ACC112 (cell line): Measurements from ENCODE around the gene ADAMTS12.
"Not testable (repeated sequence)": the region's sequence is repeated elsewhere in the genome, so short reads cannot be mapped to it uniquely, and the experiment has no call there.

Experiments used
- H2AFZ ChIP-seq: fragments of 200-600 bp; sonication (generic); one replicate; pipeline ENCODE4 v1.6.0; 2017; ENCODE audit warnings: antibody characterized with exemption, low read length; ENCODE audit not compliant: unreplicated experiment
- H3K27ac ChIP-seq: fragments of 200-600 bp; sonication (generic); 2 replicates; pipeline ENCODE4 v1.5.1; 2014; ENCODE audit warnings: low read depth, mild to moderate bottlenecking, antibody characterized with exemption, low read length, moderate library complexity
- H3K27me3 ChIP-seq: fragments of 200-600 bp; sonication (generic); 2 replicates; pipeline ENCODE4 v1.6.1; 2014; ENCODE audit warnings: mild to moderate bottlenecking, antibody characterized with exemption, low read length, moderate library complexity, mixed read lengths; ENCODE audit not compliant: insufficient read depth
- H3K36me3 ChIP-seq: fragments of 200-600 bp; sonication (generic); 2 replicates; pipeline ENCODE4 v1.6.1; 2016; ENCODE audit warnings: mild to moderate bottlenecking, antibody characterized with exemption, low read length, moderate library complexity, mixed read lengths; ENCODE audit not compliant: insufficient read depth
- H3K4me1 ChIP-seq: fragments of 200-600 bp; sonication (generic); one replicate; pipeline ENCODE4 v1.6.1; 2016; ENCODE audit warnings: low read length, mixed read lengths; ENCODE audit not compliant: insufficient read depth, unreplicated experiment, control insufficient read depth
- H3K4me3 ChIP-seq: fragments of 200-600 bp; sonication (generic); 2 replicates; pipeline ENCODE4 v1.5.1; 2014; ENCODE audit warnings: mild to moderate bottlenecking, low read depth, low read length
- H3K79me2 ChIP-seq: fragments of 200-600 bp; sonication (generic); one replicate; pipeline ENCODE4 v1.6.0; 2016; ENCODE audit warnings: low read length; ENCODE audit not compliant: control insufficient read depth, unreplicated experiment, insufficient read depth

Gene ADAMTS12

GRCh38 chr5:33565324-33565723, 326.5 kb downstream of the ADAMTS12 start:
- H3K27ac ChIP-seq: no peak overlapping the region
- no peak overlapping the region for H2AFZ ChIP-seq
- H3K4me1 ChIP-seq: no peaks in the 10 kb centered on the region
- no peaks in the 10 kb centered on the region for H3K36me3 ChIP-seq
- no peaks in the 10 kb centered on the region for H3K79me2 ChIP-seq
- H3K4me3 ChIP-seq: no peak overlapping the region
- H3K27me3 ChIP-seq: no peaks in the 10 kb centered on the region

GRCh38 chr5:33563983-33564908, 327.5 kb downstream of the ADAMTS12 start:
- H2AFZ ChIP-seq: no peak overlapping the region
- no peaks in the 10 kb centered on the region for H3K4me1 ChIP-seq
- no peak overlapping the region for H3K4me3 ChIP-seq
- H3K79me2 ChIP-seq: no peaks in the 10 kb centered on the region
- no peaks in the 10 kb centered on the region for H3K36me3 ChIP-seq
- no peaks in the 10 kb centered on the region for H3K27me3 ChIP-seq
- H3K27ac ChIP-seq: no peak overlapping the region

GRCh38 chr5:33563530-33563929, 328.3 kb downstream of the ADAMTS12 start:
- no peak overlapping the region for H3K27ac ChIP-seq

GRCh38 chr5:33558489-33558888, 333.3 kb downstream of the ADAMTS12 start:
- Histone ChIP-seq H3K27me3 (no peaks in the 10 kb centered on the region), H3K79me2 (no peaks in the 10 kb centered on the region), H3K27ac (no peak overlapping the region), H2AFZ (no peak overlapping the region), H3K36me3 (no peaks in the 10 kb centered on the region), H3K4me3 (no peak overlapping the region), H3K4me1 (no peaks in the 10 kb centered on the region)

More at GRCh38 chr5:33563530-33563929, 328.3 kb downstream of the ADAMTS12 start:
- H3K79me2 ChIP-seq: no peaks in the 10 kb centered on the region
- H3K4me1 ChIP-seq: no peaks in the 10 kb centered on the region
- no peak overlapping the region for H2AFZ ChIP-seq
- no peaks in the 10 kb centered on the region for H3K36me3 ChIP-seq
- H3K4me3 ChIP-seq: no peak overlapping the region
- no peaks in the 10 kb centered on the region for H3K27me3 ChIP-seq

- Histone ChIP-seq H3K79me2 (no peaks in the 10 kb centered on the region), H3K27ac (no peak overlapping the region), H3K27me3 (no peaks in the 10 kb centered on the region), H3K4me1 (no peaks in the 10 kb centered on the region), H3K4me3 (no peak overlapping the region), H3K36me3 (no peaks in the 10 kb centered on the region), H2AFZ (no peak overlapping the region)
These were observed 334.2 kb downstream of the ADAMTS12 start for GRCh38 chr5:33557605-33558004.

GRCh38 chr5:33556330-33557328, 335.2 kb downstream of the ADAMTS12 start:
- Histone ChIP-seq H3K36me3 (no peaks in the 10 kb centered on the region), H3K27ac (no peak overlapping the region), H3K79me2 (no peaks in the 10 kb centered on the region), H3K27me3 (no peaks in the 10 kb centered on the region), H3K4me1 (no peaks in the 10 kb centered on the region), H3K4me3 (no peak overlapping the region), H2AFZ (no peak overlapping the region)

GRCh38 chr5:33549982-33550567, 341.7 kb downstream of the ADAMTS12 start:
- H3K79me2 ChIP-seq: no peaks in the 10 kb centered on the region
- no peaks in the 10 kb centered on the region for H3K36me3 ChIP-seq
- no peaks in the 10 kb centered on the region for H3K27me3 ChIP-seq
- no peak overlapping the region for H3K4me3 ChIP-seq
- no peaks in the 10 kb centered on the region for H3K4me1 ChIP-seq
- H2AFZ ChIP-seq: no peak overlapping the region
- no peak overlapping the region for H3K27ac ChIP-seq

- H3K27ac ChIP-seq, H2AFZ ChIP-seq, H3K4me3 ChIP-seq, H3K79me2 ChIP-seq, H3K36me3 ChIP-seq, H3K4me1 ChIP-seq, H3K27me3 ChIP-seq: not testable (repeated sequence)
These were observed 352.0 kb downstream of the ADAMTS12 start for GRCh38 chr5:33539790-33540189.

GRCh38 chr5:33539212-33539611, 352.6 kb downstream of the ADAMTS12 start:
- Histone ChIP-seq H3K79me2 (no peaks in the 10 kb centered on the region), H3K4me3 (no peak overlapping the region), H3K27me3 (no peaks in the 10 kb centered on the region), H3K4me1 (no peaks in the 10 kb centered on the region), H2AFZ (no peak overlapping the region), H3K27ac (no peak overlapping the region), H3K36me3 (0 out of 2 replicates have a peak, but pooled peaks cover 5% of the 10 kb centered on the region)

- Histone ChIP-seq H3K4me3 (no peak overlapping the region), H3K27ac (no peak overlapping the region), H3K79me2 (no peaks in the 10 kb centered on the region), H3K27me3 (no peaks in the 10 kb centered on the region), H3K4me1 (no peaks in the 10 kb centered on the region), H2AFZ (no peak overlapping the region), H3K36me3 (0 out of 2 replicates have a peak, but pooled peaks cover 5% of the 10 kb centered on the region)
These were observed 353.6 kb downstream of the ADAMTS12 start for GRCh38 chr5:33538201-33538600.
